ENCODE results near the gene ZFAND3. TPM values are rescaled to one million over a fixed set of nuclear protein-coding genes. Genes with fewer than 3 reads are reported as not detected.

ZFAND3 gene
- total RNA-seq, 4 donors from 2014 or later = 37.3 to 70.1 (median 55.2) TPM

GRCh38 chr6:38105066-38105465, 285.5 kb downstream of the ZFAND3 start:
- TF ChIP-seq POLR2A (IDR thresholded peaks at IDR 0.05; ENCODE audit: low read depth) = no peak
- TF ChIP-seq POLR2AphosphoS5 (IDR thresholded peaks at IDR 0.05) = no peak
- TF ChIP-seq CTCF (IDR thresholded peaks at IDR 0.05) = no peak
- TF ChIP-seq EP300 (IDR thresholded peaks at IDR 0.05) = no peak
- H3K9me3 ChIP-seq = no peaks in the 10 kb centered on the region
- H3K27ac ChIP-seq (replicated peaks in 1 of 4) = no peak overlapping the region
- DNase-seq (ENCODE audit: extremely low spot score) = no peak
- peaks cover 0 to 5% (median 2%) of the 10 kb centered on the region in 4 donors for H3K4me1 ChIP-seq
- 100% methylated on average over 3 of the region's 3 CpGs for WGBS
- no peaks in the 10 kb centered on the region for H3K27me3 ChIP-seq
- no peak overlapping the region for H3K4me3 ChIP-seq
- peaks cover 0 to 3% (median 0%) of the 10 kb centered on the region in 4 donors for H3K36me3 ChIP-seq
- intact Hi-C loops (cut with DNase I) = no loop called here

GRCh38 chr6:38107073-38107472, 287.5 kb downstream of the ZFAND3 start:
- no peaks in the 10 kb centered on the region for H3K27me3 ChIP-seq
- no peak overlapping the region for H3K4me3 ChIP-seq
- no peak for DNase-seq (ENCODE audit: extremely low spot score)
- H3K36me3 ChIP-seq = peaks cover 0 to 3% (median 0%) of the 10 kb centered on the region in 4 donors
- no peak for TF ChIP-seq EP300 (IDR thresholded peaks at IDR 0.05)
- no peak for TF ChIP-seq CTCF (IDR thresholded peaks at IDR 0.05)
- TF ChIP-seq POLR2A (IDR thresholded peaks at IDR 0.05; ENCODE audit: low read depth) = no peak
- no peak for TF ChIP-seq POLR2AphosphoS5 (IDR thresholded peaks at IDR 0.05)
- no peaks in the 10 kb centered on the region for H3K9me3 ChIP-seq
- intact Hi-C loops (cut with DNase I) = no loop called here
- H3K4me1 ChIP-seq = peaks cover 8 to 14% (median 12%) of the 10 kb centered on the region in 4 donors
- no peak overlapping the region for H3K27ac ChIP-seq (replicated peaks in 1 of 4)
- no CpG with 5 or more reads among the region's 1 CpG for WGBS

- peaks cover 0 to 3% (median 0%) of the 10 kb centered on the region in 4 donors for H3K36me3 ChIP-seq
- DNase-seq (ENCODE audit: extremely low spot score) = no peak
- no peak overlapping the region for H3K4me3 ChIP-seq
- peaks cover 8 to 16% (median 12%) of the 10 kb centered on the region in 4 donors for H3K4me1 ChIP-seq
- TF ChIP-seq POLR2AphosphoS5 (IDR thresholded peaks at IDR 0.05) = peak in 1 of 2 donors; percentile 32
- no peak for TF ChIP-seq EP300 (IDR thresholded peaks at IDR 0.05)
- no peak for TF ChIP-seq POLR2A (IDR thresholded peaks at IDR 0.05; ENCODE audit: low read depth)
- no peak for TF ChIP-seq CTCF (IDR thresholded peaks at IDR 0.05)
- no peaks in the 10 kb centered on the region for H3K27me3 ChIP-seq
- H3K9me3 ChIP-seq = no peaks in the 10 kb centered on the region
- intact Hi-C loops (cut with DNase I) = no loop called here
- H3K27ac ChIP-seq (replicated peaks in 1 of 4) = no peak overlapping the region
- 63% methylated on average over 8 of the region's 8 CpGs for WGBS
Observed at GRCh38 chr6:38110481-38110971, 291.0 kb downstream of the ZFAND3 start.

- H3K27ac ChIP-seq (replicated peaks in 1 of 4) = no peak overlapping the region
- DNase-seq (ENCODE audit: extremely low spot score) = no peak
- TF ChIP-seq POLR2AphosphoS5 (IDR thresholded peaks at IDR 0.05) (no peak), CTCF (IDR thresholded peaks at IDR 0.05) (no peak)
- peaks cover 8 to 16% (median 12%) of the 10 kb centered on the region in 4 donors for H3K4me1 ChIP-seq
- H3K9me3 ChIP-seq = no peaks in the 10 kb centered on the region
- intact Hi-C loops (cut with DNase I) = no loop called here
- H3K36me3 ChIP-seq = peaks cover 0 to 9% (median 6%) of the 10 kb centered on the region in 4 donors
- 92% methylated on average over 5 of the region's 5 CpGs for WGBS
- H3K27me3 ChIP-seq = no peaks in the 10 kb centered on the region
- no peak overlapping the region for H3K4me3 ChIP-seq
Observed at GRCh38 chr6:38112181-38112580, 292.7 kb downstream of the ZFAND3 start.
